GM19351 (cell line): Measurements from ENCODE around the gene RASGRF1.

ENCODE experiments used
- ATAC-seq: cut with Tn5 transposase; IDR thresholded peaks from one replicate; pipeline ENCODE4 v1.9.1; 2021; ENCODE audit warnings: mild to moderate bottlenecking, moderate library complexity; ENCODE audit not compliant: unreplicated experiment

The RASGRF1 gene

GRCh38 chr15:79099692-79100091 lies 9.1 kb upstream of the RASGRF1 start:
- ATAC-seq = no peak

GRCh38 chr15:79094611-79095021 lies 4.0 kb upstream of the RASGRF1 start:
- ATAC-seq = no peak

GRCh38 chr15:79093352-79093935 lies 2.9 kb upstream of the RASGRF1 start:
- ATAC-seq = no peak

- no peak for ATAC-seq
These were observed 1.8 kb upstream of the RASGRF1 start for GRCh38 chr15:79092382-79092781.

- no peak for ATAC-seq
These were observed 756 bp upstream of the RASGRF1 start for GRCh38 chr15:79091204-79091867.

GRCh38 chr15:79089890-79090486 lies 592 bp downstream of the RASGRF1 start:
- ATAC-seq = no peak

- no peak for ATAC-seq
These were observed 1.2 kb downstream of the RASGRF1 start for GRCh38 chr15:79089331-79089889.

GRCh38 chr15:79088426-79089205 lies 2.0 kb downstream of the RASGRF1 start:
- ATAC-seq = no peak

- ATAC-seq = no peak
These were observed 3.8 kb downstream of the RASGRF1 start for GRCh38 chr15:79086814-79087213.

GRCh38 chr15:79084308-79084968 lies 6.1 kb downstream of the RASGRF1 start:
- no peak for ATAC-seq

GRCh38 chr15:79083154-79083553 lies 7.4 kb downstream of the RASGRF1 start:
- ATAC-seq = no peak

- no peak for ATAC-seq
These were observed 8.1 kb downstream of the RASGRF1 start for GRCh38 chr15:79082363-79083070.

- ATAC-seq = no peak
These were observed 11.7 kb downstream of the RASGRF1 start for GRCh38 chr15:79078763-79079410.

- no peak for ATAC-seq
These were observed 12.6 kb downstream of the RASGRF1 start for GRCh38 chr15:79078003-79078402.

- no peak for ATAC-seq
These were observed 13.9 kb downstream of the RASGRF1 start for GRCh38 chr15:79076661-79077060.

- ATAC-seq = no peak
These were observed 15.3 kb downstream of the RASGRF1 start for GRCh38 chr15:79075256-79075655.

- ATAC-seq = no peak
These were observed 17.2 kb downstream of the RASGRF1 start for GRCh38 chr15:79073336-79073735.

- ATAC-seq = no peak
These were observed 18.7 kb downstream of the RASGRF1 start for GRCh38 chr15:79071901-79072300.

- ATAC-seq = no peak
These were observed 21.8 kb downstream of the RASGRF1 start for GRCh38 chr15:79068790-79069189.

GRCh38 chr15:79067969-79068368 lies 22.6 kb downstream of the RASGRF1 start:
- no peak for ATAC-seq
